ENCODE data around the gene SLC10A7. TPM values are rescaled to one million over a fixed set of nuclear protein-coding genes. Genes with fewer than 3 reads are reported as not detected.

The SLC10A7 gene
- total and polyA plus RNA-seq, 10 donors: 1.8 to 33.2 (median 18.4) TPM

DNA sequence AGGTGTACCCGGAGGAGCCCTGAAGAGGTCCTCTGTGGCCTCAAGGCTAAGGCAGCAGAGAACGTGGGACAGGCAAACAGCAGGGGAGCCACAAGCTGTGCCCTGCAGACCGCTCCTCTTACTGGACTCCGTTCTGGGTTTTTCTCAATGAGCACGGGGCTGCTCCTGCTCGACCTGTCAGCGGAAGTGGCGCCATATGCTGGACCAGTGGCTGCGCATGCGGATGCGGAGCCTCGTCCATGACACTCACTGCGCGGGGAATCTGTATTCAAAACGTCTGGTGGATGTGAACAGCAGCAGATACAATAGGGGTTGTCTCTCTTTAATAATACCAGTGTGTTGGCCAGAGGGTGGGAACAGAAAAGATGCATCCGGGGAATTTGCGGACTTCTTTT, 277.9 kb downstream of the SLC10A7 start:
- no peak overlapping the region for H3K4me3 ChIP-seq
- 87 to 89% (median 88%) methylated on average over 16 to 17 of the region's 17 CpGs for WGBS, 5 donors
- H3K9me3 ChIP-seq: no peaks in the 10 kb centered on the region
- H3K27me3 ChIP-seq (replicated peaks in 1 of 7): no peaks in the 10 kb centered on the region
- intact Hi-C loops (cut with DNase I; ENCODE audit: low total_unique reads): no loop called here
- no peak for DNase-seq
- H3K36me3 ChIP-seq: no peaks in the 10 kb centered on the region
- peaks cover 11 to 58% (median 32%) of the 10 kb centered on the region in 6 donors for H3K4me1 ChIP-seq
- TF ChIP-seq POLR2AphosphoS5 (IDR thresholded peaks at IDR 0.05) (no peak), POLR2A (IDR thresholded peaks at IDR 0.05) (no peak)
- TF ChIP-seq, protein P1, sequence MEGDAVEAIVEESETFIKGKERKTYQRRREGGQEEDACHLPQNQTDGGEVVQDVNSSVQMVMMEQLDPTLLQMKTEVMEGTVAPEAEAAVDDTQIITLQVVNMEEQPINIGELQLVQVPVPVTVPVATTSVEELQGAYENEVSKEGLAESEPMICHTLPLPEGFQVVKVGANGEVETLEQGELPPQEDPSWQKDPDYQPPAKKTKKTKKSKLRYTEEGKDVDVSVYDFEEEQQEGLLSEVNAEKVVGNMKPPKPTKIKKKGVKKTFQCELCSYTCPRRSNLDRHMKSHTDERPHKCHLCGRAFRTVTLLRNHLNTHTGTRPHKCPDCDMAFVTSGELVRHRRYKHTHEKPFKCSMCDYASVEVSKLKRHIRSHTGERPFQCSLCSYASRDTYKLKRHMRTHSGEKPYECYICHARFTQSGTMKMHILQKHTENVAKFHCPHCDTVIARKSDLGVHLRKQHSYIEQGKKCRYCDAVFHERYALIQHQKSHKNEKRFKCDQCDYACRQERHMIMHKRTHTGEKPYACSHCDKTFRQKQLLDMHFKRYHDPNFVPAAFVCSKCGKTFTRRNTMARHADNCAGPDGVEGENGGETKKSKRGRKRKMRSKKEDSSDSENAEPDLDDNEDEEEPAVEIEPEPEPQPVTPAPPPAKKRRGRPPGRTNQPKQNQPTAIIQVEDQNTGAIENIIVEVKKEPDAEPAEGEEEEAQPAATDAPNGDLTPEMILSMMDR (IDR thresholded peaks at IDR 0.05 in 8 of 11, conservative IDR thresholded peaks at IDR 0.05 in 3 of 11): no peak
- peak overlapping the region in 5 of 8 donors; percentile 82 to 91 (median 86) for H3K27ac ChIP-seq

DNA sequence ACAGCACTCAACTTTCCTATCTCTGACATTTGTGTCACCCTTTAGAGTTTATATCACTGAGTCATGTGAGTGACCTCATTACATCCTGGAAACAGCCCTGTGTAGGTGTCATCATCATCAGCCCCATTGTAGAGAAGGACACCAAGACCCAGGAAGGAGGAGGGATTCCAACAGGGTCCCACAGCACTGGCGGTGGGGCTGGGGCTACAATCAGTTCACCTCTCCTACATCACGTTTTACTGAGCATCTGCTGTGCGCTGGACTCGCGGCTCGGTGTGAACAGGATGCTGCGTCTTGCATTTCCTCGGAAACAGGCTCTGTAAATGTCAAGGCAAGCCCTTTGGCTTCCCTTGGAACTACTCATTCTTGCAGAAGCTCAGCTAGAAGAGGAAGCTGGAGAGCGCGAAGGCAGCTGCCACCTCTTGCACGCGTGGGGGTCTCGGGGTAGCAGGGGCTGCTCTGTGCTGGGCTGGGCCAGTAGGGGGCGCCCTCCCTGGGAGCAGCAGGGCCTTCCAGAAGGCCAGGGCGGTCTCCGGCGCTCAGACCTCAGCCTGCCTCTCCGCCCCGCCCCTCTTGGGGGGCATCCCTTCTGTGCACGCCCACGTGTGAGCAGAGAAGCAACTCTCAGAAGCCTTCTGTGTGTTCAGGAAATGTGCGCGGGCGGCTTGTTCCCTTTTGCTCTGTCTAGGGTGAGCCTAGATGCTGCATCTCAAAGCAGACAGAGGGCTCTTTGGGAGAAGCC, 278.4 kb downstream of the SLC10A7 start:
- TF ChIP-seq POLR2A (IDR thresholded peaks at IDR 0.05) (no peak), POLR2AphosphoS5 (IDR thresholded peaks at IDR 0.05) (peak in 2 of 3 donors; percentile 42 to 46)
- TF ChIP-seq, protein P1 (IDR thresholded peaks at IDR 0.05 in 8 of 11, conservative IDR thresholded peaks at IDR 0.05 in 3 of 11): peak in 7 of 11 experiments; percentile 17 to 62 (median 54)
- Histone ChIP-seq H3K36me3 (no peaks in the 10 kb centered on the region), H3K4me1 (peaks cover 11 to 61% (median 32%) of the 10 kb centered on the region in 6 donors), H3K4me3 (peak overlapping the region in 1 of 8 donors; percentile 38), H3K9me3 (no peaks in the 10 kb centered on the region), H3K27ac (peak overlapping the region; percentile 54 to 91 (median 83)), H3K27me3 (replicated peaks in 1 of 7) (no peaks in the 10 kb centered on the region)
- DNase-seq: peak; percentile 84
- 38 to 57% (median 40%) methylated on average over 12 to 24 of the region's 24 CpGs for WGBS, 5 donors
- intact Hi-C loops (cut with DNase I; ENCODE audit: low total_unique reads): no loop called here

DNA sequence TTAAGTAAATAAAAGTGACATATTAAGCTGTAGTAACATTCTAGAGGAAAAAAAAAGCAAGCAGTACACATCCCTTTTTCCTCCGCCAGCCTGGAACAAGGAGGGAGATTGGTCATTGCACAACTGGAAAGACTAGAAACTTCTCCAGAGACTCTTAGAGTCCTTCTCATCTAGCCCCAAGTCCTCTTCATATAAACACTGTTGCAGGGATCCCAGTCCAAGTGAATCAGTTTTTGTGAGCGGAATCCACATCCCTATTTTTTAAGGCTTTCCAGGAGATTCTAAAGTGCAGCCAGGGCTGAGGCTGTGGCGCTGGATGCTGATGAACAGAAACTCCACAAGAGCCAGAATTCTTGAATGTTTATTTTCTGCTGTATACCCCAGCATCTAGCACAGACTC, 283.6 kb downstream of the SLC10A7 start:
- no peaks in the 10 kb centered on the region for H3K9me3 ChIP-seq
- TF ChIP-seq POLR2A (IDR thresholded peaks at IDR 0.05) (no peak), POLR2AphosphoS5 (IDR thresholded peaks at IDR 0.05) (no peak)
- TF ChIP-seq, protein P1 (IDR thresholded peaks at IDR 0.05 in 8 of 11, conservative IDR thresholded peaks at IDR 0.05 in 3 of 11): no peak
- 85 to 98% (median 91%) methylated on average over 3 of the region's 3 CpGs for WGBS, 5 donors
- no peak for DNase-seq
- peak overlapping the region in 2 of 8 donors; percentile 25 to 56 for H3K27ac ChIP-seq
- no peak overlapping the region for H3K4me3 ChIP-seq
- intact Hi-C loops (cut with DNase I; ENCODE audit: low total_unique reads): no loop called here
- peaks cover 8 to 60% (median 20%) of the 10 kb centered on the region in 6 donors for H3K4me1 ChIP-seq
- H3K27me3 ChIP-seq (replicated peaks in 1 of 7): no peaks in the 10 kb centered on the region
- H3K36me3 ChIP-seq: no peaks in the 10 kb centered on the region

DNA sequence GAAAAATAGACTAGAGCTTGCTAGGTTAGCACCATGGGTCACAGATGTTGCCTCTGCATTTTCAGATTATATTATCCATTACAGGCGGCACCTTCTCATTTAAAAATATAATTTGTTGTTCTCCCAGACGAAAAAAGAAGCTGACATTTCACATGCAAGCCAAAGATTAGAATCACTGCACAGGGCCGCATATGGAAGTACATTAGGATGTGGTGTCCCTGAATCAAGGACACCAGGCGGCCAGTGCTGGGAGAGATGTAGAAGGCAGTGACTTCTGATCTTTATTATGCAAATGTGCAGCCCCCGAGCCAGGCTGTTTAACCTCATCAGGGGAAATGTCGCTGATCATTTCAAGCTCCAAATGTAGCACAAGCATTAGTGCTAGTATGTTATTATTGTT, 284.6 kb downstream of the SLC10A7 start:
- Histone ChIP-seq H3K4me3 (no peak overlapping the region), H3K4me1 (peaks cover 4 to 50% (median 14%) of the 10 kb centered on the region in 6 donors), H3K36me3 (no peaks in the 10 kb centered on the region), H3K9me3 (peaks cover 0 to 5% (median 2%) of the 10 kb centered on the region in 8 donors), H3K27ac (peak overlapping the region in 6 of 8 donors; percentile 29 to 62 (median 50)), H3K27me3 (replicated peaks in 1 of 7) (no peaks in the 10 kb centered on the region)
- 62 to 80% (median 73%) methylated on average over 6 of the region's 6 CpGs for WGBS, 5 donors
- TF ChIP-seq, protein P1 (IDR thresholded peaks at IDR 0.05 in 8 of 11, conservative IDR thresholded peaks at IDR 0.05 in 3 of 11): no peak
- TF ChIP-seq POLR2A (IDR thresholded peaks at IDR 0.05) (no peak), POLR2AphosphoS5 (IDR thresholded peaks at IDR 0.05) (no peak)
- intact Hi-C loops (cut with DNase I; ENCODE audit: low total_unique reads): no loop called here
- DNase-seq: no peak
